AG04450 (cell line): ENCODE results near the gene LCA5. TPM values are rescaled to one million over a fixed set of nuclear protein-coding genes. Genes with fewer than 3 reads are reported as not detected.

ENCODE experiments used
- CTCF ChIA-PET: fragments of 300-600, 350-600 bp; formaldehyde crosslinking; extraction: SDS; loops from one replicate; lab custom pipeline; 2022; ENCODE audit warnings: antibody characterized with exemption, inconsistent platforms; lab: Charles Lee
- POLR2A ChIA-PET: fragments of 350-600 bp; formaldehyde crosslinking; extraction: SDS; loops from one replicate; lab custom pipeline; 2021; ENCODE audit warnings: antibody characterized with exemption, inconsistent platforms; lab: Yijun Ruan, JAX
- DNase-seq: peaks from one replicate; pipeline ENCODE4 v3.0.0-alpha.2; 2011; ENCODE audit warnings: low read depth, low spot score
- H3K27ac ChIP-seq: one replicate; pipeline ENCODE4 v1.5.1; 2012; ENCODE audit warnings: low read depth, low read length, control low read depth
- H3K27me3 ChIP-seq: one replicate; pipeline ENCODE4 v1.6.0; 2012; ENCODE audit warnings: low read length; ENCODE audit not compliant: control insufficient read depth, insufficient read depth
- H3K4me3 ChIP-seq: 2 replicates; pipeline ENCODE4 v1.5.1; 2011; ENCODE audit warnings: mild to moderate bottlenecking, low read depth, low read length, control low read depth
- H3K9me3 ChIP-seq: 2 replicates; pipeline ENCODE4 v1.5.1; 2012; ENCODE audit warnings: low read length; ENCODE audit not compliant: control insufficient read depth, insufficient read depth
- polyA plus RNA-seq: library from polyadenylated mRNA; depleted of rRNA; stranded (reverse); fragments of >200 nt; gene quantifications from 2 replicates; pipeline ENCODE4 v1.2.3, GENCODE V29; 2011
- TF ChIP-seq, protein P1 (sequence below): IDR thresholded peaks from 2 replicates; pipeline ENCODE4 v1.5.1; 2011; ENCODE audit warnings: low read depth, low read length, control low read depth, inconsistent platforms

LCA5 gene
- polyA plus RNA-seq, 1 experiment, result 4.2 TPM

DNA sequence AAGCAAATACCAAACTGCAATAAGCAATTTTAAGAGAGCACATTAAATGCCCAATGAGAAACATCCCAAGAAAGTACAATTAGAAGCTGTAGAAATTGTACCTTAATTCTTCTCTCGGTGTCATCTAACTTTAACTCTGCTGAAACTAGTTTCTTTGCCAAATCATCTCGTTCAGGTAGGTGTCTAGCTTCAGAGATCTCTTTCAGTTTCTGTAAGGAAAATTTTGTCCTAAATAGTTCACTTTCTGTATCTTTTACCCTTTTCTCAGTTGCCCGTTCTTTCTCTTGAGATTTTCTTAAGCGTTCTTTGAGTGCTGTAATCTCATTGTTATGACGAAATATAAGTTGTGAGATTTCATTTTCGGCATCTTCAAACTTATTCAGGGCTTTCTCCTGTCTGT lies 24.1 kb downstream of the LCA5 start:
- POLR2A ChIA-PET, result no interaction called here
- no peak for DNase-seq
- TF ChIP-seq, protein P1, sequence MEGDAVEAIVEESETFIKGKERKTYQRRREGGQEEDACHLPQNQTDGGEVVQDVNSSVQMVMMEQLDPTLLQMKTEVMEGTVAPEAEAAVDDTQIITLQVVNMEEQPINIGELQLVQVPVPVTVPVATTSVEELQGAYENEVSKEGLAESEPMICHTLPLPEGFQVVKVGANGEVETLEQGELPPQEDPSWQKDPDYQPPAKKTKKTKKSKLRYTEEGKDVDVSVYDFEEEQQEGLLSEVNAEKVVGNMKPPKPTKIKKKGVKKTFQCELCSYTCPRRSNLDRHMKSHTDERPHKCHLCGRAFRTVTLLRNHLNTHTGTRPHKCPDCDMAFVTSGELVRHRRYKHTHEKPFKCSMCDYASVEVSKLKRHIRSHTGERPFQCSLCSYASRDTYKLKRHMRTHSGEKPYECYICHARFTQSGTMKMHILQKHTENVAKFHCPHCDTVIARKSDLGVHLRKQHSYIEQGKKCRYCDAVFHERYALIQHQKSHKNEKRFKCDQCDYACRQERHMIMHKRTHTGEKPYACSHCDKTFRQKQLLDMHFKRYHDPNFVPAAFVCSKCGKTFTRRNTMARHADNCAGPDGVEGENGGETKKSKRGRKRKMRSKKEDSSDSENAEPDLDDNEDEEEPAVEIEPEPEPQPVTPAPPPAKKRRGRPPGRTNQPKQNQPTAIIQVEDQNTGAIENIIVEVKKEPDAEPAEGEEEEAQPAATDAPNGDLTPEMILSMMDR, result no peak
- H3K4me3 ChIP-seq, result no peak overlapping the region
- H3K27me3 ChIP-seq, result no peaks in the 10 kb centered on the region
- no peak overlapping the region for H3K27ac ChIP-seq
- CTCF ChIA-PET, result interaction anchor here (1.3 kb wide), 1 partner anchor 355 kb away, joined by 5 read pairs; no protein-coding TSS in a partner anchor
- no peaks in the 10 kb centered on the region for H3K9me3 ChIP-seq

DNA sequence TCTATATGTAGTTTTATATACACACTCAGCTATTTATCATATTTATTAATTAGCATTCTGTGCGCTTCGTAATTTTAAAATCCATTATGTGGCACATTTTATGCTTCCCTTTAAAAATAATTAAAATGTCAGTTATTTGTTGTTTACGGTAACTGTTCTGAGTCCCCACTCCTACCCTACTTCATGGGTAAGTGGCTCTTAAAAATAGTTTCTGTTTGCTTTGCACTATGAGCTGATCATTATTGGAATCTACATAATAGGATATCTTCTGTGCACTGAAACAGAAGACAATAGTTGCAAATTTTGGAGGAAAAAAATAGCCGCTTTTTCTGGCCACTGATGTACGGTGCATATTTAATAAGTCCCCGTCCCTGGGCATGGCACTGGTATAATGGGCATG lies 25.2 kb downstream of the LCA5 start:
- Histone ChIP-seq H3K27me3 (no peaks in the 10 kb centered on the region), H3K4me3 (no peak overlapping the region), H3K9me3 (no peaks in the 10 kb centered on the region), H3K27ac (no peak overlapping the region)
- ChIA-PET POLR2A (no interaction called here), CTCF (interaction anchor here (1.3 kb wide), 1 partner anchor 356 kb away, joined by 5 read pairs; no protein-coding TSS in a partner anchor)
- no peak for DNase-seq
- TF ChIP-seq, protein P1, result no peak

DNA sequence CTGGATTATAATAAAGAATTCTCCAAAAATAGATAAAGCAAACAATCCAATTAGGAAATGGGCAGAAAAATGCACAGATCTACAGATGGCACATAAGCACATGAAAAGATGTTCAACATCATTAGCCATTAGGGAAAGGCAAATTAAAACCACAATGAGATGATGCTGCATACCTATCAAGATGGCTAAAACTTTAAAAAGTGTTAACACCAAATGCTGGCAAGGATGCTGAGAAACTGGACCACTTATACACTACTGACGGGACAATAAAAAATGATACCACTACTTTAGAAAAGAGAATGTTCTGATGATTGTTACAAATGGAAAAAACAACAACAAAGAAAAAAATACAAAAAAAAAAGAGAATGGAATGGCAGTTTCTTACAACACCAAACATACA lies 26.5 kb downstream of the LCA5 start:
- TF ChIP-seq, protein P1, result no peak
- CTCF ChIA-PET, result no interaction called here
- H3K27me3 ChIP-seq, result no peaks in the 10 kb centered on the region
- H3K4me3 ChIP-seq, result no peak overlapping the region
- H3K27ac ChIP-seq, result no peak overlapping the region
- H3K9me3 ChIP-seq, result no peaks in the 10 kb centered on the region
- POLR2A ChIA-PET, result no interaction called here
- DNase-seq, result no peak

DNA sequence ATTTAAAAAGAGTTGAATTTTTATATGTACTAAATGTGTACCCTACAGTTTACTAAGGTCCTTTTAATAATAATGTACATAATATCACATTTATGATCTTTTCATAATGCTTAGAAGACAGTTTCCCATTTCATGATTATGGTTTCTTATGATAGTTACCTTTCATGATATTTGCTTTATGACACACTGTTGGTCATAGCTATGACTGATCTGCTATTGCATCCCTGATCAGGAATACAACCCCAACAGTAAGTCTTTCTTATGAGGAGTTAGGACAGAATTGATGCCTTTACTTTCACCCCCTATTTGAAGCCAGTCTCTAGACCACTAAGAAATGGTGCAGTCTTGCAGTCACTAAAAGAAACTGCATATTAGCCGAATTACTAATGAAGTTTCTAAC lies 31.0 kb downstream of the LCA5 start:
- TF ChIP-seq, protein P1, result no peak
- ChIA-PET POLR2A (no interaction called here), CTCF (no interaction called here)
- H3K27ac ChIP-seq, result no peak overlapping the region
- DNase-seq, result no peak
- no peaks in the 10 kb centered on the region for H3K27me3 ChIP-seq
- H3K9me3 ChIP-seq, result no peaks in the 10 kb centered on the region
- H3K4me3 ChIP-seq, result no peak overlapping the region

DNA sequence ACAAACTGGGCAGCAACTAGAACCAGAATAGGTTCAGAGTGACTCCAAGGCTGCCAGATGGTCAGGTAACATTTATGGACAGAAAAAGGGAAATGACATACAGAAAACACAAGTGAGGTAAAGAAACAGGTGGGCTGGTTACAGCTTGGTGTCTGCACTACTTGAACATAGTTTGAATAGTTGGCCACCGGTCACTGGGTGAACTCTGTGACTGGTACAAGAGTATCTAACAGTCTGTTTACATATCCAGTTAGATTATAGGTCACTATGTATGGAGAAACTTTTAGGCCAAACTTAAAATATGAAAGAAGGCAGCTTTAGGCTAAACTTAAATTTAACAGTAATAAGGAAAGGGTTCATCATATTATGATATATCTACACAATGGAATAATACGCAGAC lies 32.9 kb downstream of the LCA5 start:
- H3K4me3 ChIP-seq, result no peak overlapping the region
- POLR2A ChIA-PET, result no interaction called here
- no peak for DNase-seq
- CTCF ChIA-PET, result interaction anchor here (0.5 kb wide), 1 partner anchor 38 kb away, joined by 3 read pairs; no protein-coding TSS in a partner anchor
- H3K27ac ChIP-seq, result no peak overlapping the region
- H3K27me3 ChIP-seq, result no peaks in the 10 kb centered on the region
- H3K9me3 ChIP-seq, result no peaks in the 10 kb centered on the region
- TF ChIP-seq, protein P1, result no peak
